NT2/D1 (cell line): ENCODE results near the gene PLIN4.

Experiments
- SUZ12 ChIP-seq: IDR thresholded peaks from 2 replicates; pipeline ENCODE4 v1.6.1; 2011; ENCODE audit not compliant: insufficient read length, insufficient read depth; ENCODE audit errors: extremely low read depth
- YY1 ChIP-seq: IDR thresholded peaks from 2 replicates; pipeline ENCODE4 v1.6.1; 2011; ENCODE audit not compliant: insufficient read length, insufficient read depth

- no peak for TF ChIP-seq YY1
- TF ChIP-seq SUZ12: no peak
Measured at GRCh38 chr19:4521888-4522242, 3.6 kb upstream of the PLIN4 start.
